A549 (cell line): ENCODE measurements around the gene RPS2. TPM values are rescaled to one million over a fixed set of nuclear protein-coding genes. Genes with fewer than 3 reads are reported as not detected.

ENCODE experiments used
- ATAC-seq, 2 experiments: fragments of 200-7000 bp in 1 of 2; fragments of >200 bp in 1 of 2; cut with Nextera tagmentation in 1 of 2; cut with Tn5 transposase in 1 of 2; 3 replicates each; pipeline versions ENCODE4 v1.8.0 to v1.9.1; 2018 to 2020; ENCODE audit warnings: mild to moderate bottlenecking in 1 of 2, moderate library complexity in 1 of 2
- CTCF ChIA-PET: fragments of 300-600 bp; sonication (Branson Sonifier 250); formaldehyde crosslinking; extraction: SDS; loops from one replicate; lab custom pipeline; 2021; ENCODE audit warnings: antibody characterized with exemption, inconsistent platforms; lab: Yijun Ruan, JAX
- POLR2A ChIA-PET: fragments of 350-600 bp; formaldehyde crosslinking; extraction: SDS; loops from one replicate; lab custom pipeline; 2021; ENCODE audit warnings: antibody characterized with exemption, inconsistent platforms; lab: Yijun Ruan, JAX
- DNase-seq, 2 experiments: peaks; one replicate each; pipeline versions ENCODE4 v3.0.0 to v3.0.0-alpha.2; 2011 to 2016; ENCODE audit warnings: low read depth in 1 of 2, low spot score in 1 of 2
- FAIRE-seq: peaks from 2 replicates; lab custom pipeline; 2011; peaks lifted over from hg19 to GRCh38; lab: Jason Lieb, UNC
- H3K27ac ChIP-seq, 2 experiments: fragments of >200 bp; sonication (Bioruptor Twin); formaldehyde crosslinking; 3 replicates each; pipeline ENCODE4 v1.5.1; 2016 to 2017
- H3K4me1 ChIP-seq: fragments of >200 bp; sonication (Bioruptor Twin); formaldehyde crosslinking; 3 replicates; pipeline ENCODE4 v1.6.1; 2016
- H3K4me2 ChIP-seq: fragments of >200 bp; sonication (Bioruptor Twin); formaldehyde crosslinking; 3 replicates; pipeline ENCODE4 v1.6.1; 2016
- H3K4me3 ChIP-seq: fragments of >200 bp; sonication (Bioruptor Twin); formaldehyde crosslinking; 3 replicates; pipeline ENCODE4 v1.5.1; 2016
- H3K9me3 ChIP-seq: fragments of >200 bp; sonication (Bioruptor Twin); formaldehyde crosslinking; 3 replicates; pipeline ENCODE4 v1.6.1; 2016
- BCL3 ChIP-seq: fragments of >200 bp; sonication (Bioruptor Twin); formaldehyde crosslinking; IDR thresholded peaks from 3 replicates; pipeline ENCODE4 v1.6.1; 2016
- BHLHE40 ChIP-seq: IDR thresholded peaks from 2 replicates; pipeline ENCODE4 v1.6.1; 2012; ENCODE audit warnings: low read depth, low read length, inconsistent platforms
- CBX8 ChIP-seq: fragments of 200-600 bp; sonication (generic); IDR thresholded peaks from 2 replicates; pipeline ENCODE4 v1.6.1; 2016
- CEBPB ChIP-seq, 2 experiments: fragments of >200 bp in 1 of 2; sonication (Bioruptor Twin) in 1 of 2; formaldehyde crosslinking in 1 of 2; IDR thresholded peaks; 2 replicates each; pipeline ENCODE4 v1.6.1; 2012 to 2016
- CTCF ChIP-seq: fragments of >200 bp; sonication (Bioruptor Twin); formaldehyde crosslinking; IDR thresholded peaks from 3 replicates; pipeline ENCODE4 v1.5.1; 2016
- E2F6 ChIP-seq: IDR thresholded peaks from 2 replicates; pipeline ENCODE4 v1.6.1; 2012; ENCODE audit warnings: low read depth, borderline replicate concordance
- GATA3 ChIP-seq: IDR thresholded peaks from 2 replicates; pipeline ENCODE4 v1.6.1; 2012; ENCODE audit warnings: borderline replicate concordance
- HES2 ChIP-seq: fragments of >200 bp; sonication (Bioruptor Twin); formaldehyde crosslinking; IDR thresholded peaks from 2 replicates; pipeline ENCODE4 v1.6.1; 2016
- HOXA7 ChIP-seq: fragments of 250-450 bp; sonication (Bioruptor Pico); IDR thresholded peaks from 2 replicates; pipeline ENCODE4 v1.5.0; 2020; ENCODE audit warnings: mild to moderate bottlenecking, moderate library complexity
- MAFK ChIP-seq: fragments of 450-650 bp; IDR thresholded peaks from 2 replicates; pipeline ENCODE4 v1.6.1; 2014; ENCODE audit not compliant: partially characterized antibody
- PHF8 ChIP-seq: fragments of 200-600 bp; sonication (generic); IDR thresholded peaks from 2 replicates; pipeline ENCODE4 v1.6.1; 2016; ENCODE audit warnings: low read depth, mild to moderate bottlenecking, antibody characterized with exemption, moderate library complexity, borderline replicate concordance
- POLR2A ChIP-seq: IDR thresholded peaks from 2 replicates; pipeline ENCODE4 v1.6.1; 2012; ENCODE audit warnings: mild to moderate bottlenecking, low read length
- POLR2AphosphoS2 ChIP-seq: conservative IDR thresholded peaks from 2 replicates; pipeline ENCODE4 v1.6.1; 2012; ENCODE audit warnings: low read length, improper control_type of control experiment, inconsistent platforms
- RAD21 ChIP-seq, 2 experiments: fragments of >200 bp in 1 of 2; sonication (Bioruptor Twin) in 1 of 2; formaldehyde crosslinking in 1 of 2; IDR thresholded peaks in 1 of 2; conservative IDR thresholded peaks in 1 of 2; 2 replicates in 1 of 2; 3 replicates in 1 of 2; pipeline ENCODE4 v1.6.1; 2012 to 2018; ENCODE audit warnings: inconsistent platforms in 1 of 2
- RCOR1 ChIP-seq: fragments of 150-350 bp; IDR thresholded peaks from 2 replicates; pipeline ENCODE4 v1.6.1; 2014; ENCODE audit warnings: antibody characterized with exemption, low read length, low read depth
- RFX5 ChIP-seq: fragments of 450-650 bp; IDR thresholded peaks from 2 replicates; pipeline ENCODE4 v1.7.1; 2014; ENCODE audit warnings: antibody characterized with exemption, mild to moderate bottlenecking, moderate library complexity
- SMC3 ChIP-seq: fragments of >200 bp; sonication (Bioruptor Twin); formaldehyde crosslinking; IDR thresholded peaks from 3 replicates; pipeline ENCODE4 v1.6.1; 2018; ENCODE audit warnings: inconsistent platforms
- SREBF2 ChIP-seq: fragments of 450-650 bp; IDR thresholded peaks from 2 replicates; pipeline ENCODE4 v1.6.1; 2014; ENCODE audit warnings: mild to moderate bottlenecking, moderate library complexity
- ZFP36 ChIP-seq: fragments of 450-650 bp; IDR thresholded peaks from 2 replicates; pipeline ENCODE4 v1.6.1; 2014; ENCODE audit warnings: borderline replicate concordance; ENCODE audit not compliant: partially characterized antibody
- WGBS: methylation state at CpG from one replicate; pipeline ENCODE4 v1.1.6; 2017; ENCODE audit errors: missing lambda C conversion rate; 5-methylcytosine and 5-hydroxymethylcytosine counted together
- polyA plus RNA-seq, 4 experiments: library from polyadenylated mRNA; depleted of rRNA in 3 of 4; stranded (reverse); fragments of >200 nt; fragmentation: RNase III in 1 of 4; extraction: RNeasy Plus Mini Kit Qiagen cat#74134 plus additional on column Dnase treatment in 1 of 4; gene quantifications; 2 replicates in 3 of 4; 3 replicates in 1 of 4; pipeline ENCODE4 v1.2.3, GENCODE V29; 2011 to 2017

Gene RPS2
- polyA plus RNA-seq, 2 of the 4 experiments (the other 2 are of a cell fraction): 2,621 to 3,626 TPM

GRCh38 chr16:1933097-1933661, 31.4 kb downstream of the RPS2 start:
- Histone ChIP-seq H3K4me1 (peaks cover 38% of the 10 kb centered on the region), H3K27ac (peak overlapping the region; percentile 66 to 76; a peak in 4 of 6 replicates), H3K4me3 (no peak overlapping the region), H3K4me2 (no peak overlapping the region), H3K9me3 (no peaks in the 10 kb centered on the region)
- POLR2A ChIA-PET: no interaction called here
- TF ChIP-seq HES2 (no peak), PHF8 (no peak), CEBPB (IDR thresholded peaks at IDR 0.05) (no peak), SREBF2 (no peak), GATA3 (no peak), BHLHE40 (no peak), HOXA7 (CRISPR knock-in tag) (no peak), CBX8 (no peak), POLR2A (no peak), E2F6 (no peak), BCL3 (no peak), MAFK (no peak), POLR2AphosphoS2 (no peak), RFX5 (no peak), RCOR1 (no peak)
- ATAC-seq (no peak), FAIRE-seq (no peak), DNase-seq (no peak)
- WGBS: 83% methylated on average over 21 of the region's 23 CpGs
- CTCF ChIA-PET: interaction anchor here (0.6 to 12.9 kb wide), 9 partner anchors 8 to 92 kb away, joined by 3 to 396 read pairs (median 11); partner anchors contain the start of genes MEIOB and MSRB1

GRCh38 chr16:1932050-1933028, 32.3 kb downstream of the RPS2 start:
- DNase-seq (peak; percentile 73 to 80), FAIRE-seq (no peak), ATAC-seq (peak; percentile 77 to 78)
- no peak for TF ChIP-seq BCL3
- peak; percentile 61 to 73 for TF ChIP-seq RAD21 (conservative IDR thresholded peaks at IDR 0.05 in 1 of 2, IDR thresholded peaks at IDR 0.05 in 1 of 2)
- TF ChIP-seq CTCF: peak; percentile 47
- TF ChIP-seq SMC3: peak; percentile 66
- no peak for TF ChIP-seq ZFP36
- 74% methylated on average over 10 of the region's 19 CpGs for WGBS
- Histone ChIP-seq H3K4me2 (peak overlapping the region; percentile 24; the same call in 2 of the 3 replicates), H3K4me3 (no peak overlapping the region), H3K9me3 (no peaks in the 10 kb centered on the region), H3K27ac (peak overlapping the region; percentile 66 to 76), H3K4me1 (peaks cover 38% of the 10 kb centered on the region)
- POLR2A ChIA-PET: interaction anchor here (0.8 kb wide), 1 partner anchor 32 kb away, joined by 3 read pairs; the partner anchor contains the start of gene RPS2
- CTCF ChIA-PET: interaction anchor here (0.6 to 12.9 kb wide), 16 partner anchors 8 to 121 kb away, joined by 3 to 396 read pairs (median 6); partner anchors contain the start of genes MEIOB and MSRB1
